Measurements from ENCODE around the gene TMEM179.
"Not testable (repeated sequence)": the region's sequence is repeated elsewhere in the genome, so short reads cannot be mapped to it uniquely, and the experiment has no call there.

The TMEM179 gene

DNA sequence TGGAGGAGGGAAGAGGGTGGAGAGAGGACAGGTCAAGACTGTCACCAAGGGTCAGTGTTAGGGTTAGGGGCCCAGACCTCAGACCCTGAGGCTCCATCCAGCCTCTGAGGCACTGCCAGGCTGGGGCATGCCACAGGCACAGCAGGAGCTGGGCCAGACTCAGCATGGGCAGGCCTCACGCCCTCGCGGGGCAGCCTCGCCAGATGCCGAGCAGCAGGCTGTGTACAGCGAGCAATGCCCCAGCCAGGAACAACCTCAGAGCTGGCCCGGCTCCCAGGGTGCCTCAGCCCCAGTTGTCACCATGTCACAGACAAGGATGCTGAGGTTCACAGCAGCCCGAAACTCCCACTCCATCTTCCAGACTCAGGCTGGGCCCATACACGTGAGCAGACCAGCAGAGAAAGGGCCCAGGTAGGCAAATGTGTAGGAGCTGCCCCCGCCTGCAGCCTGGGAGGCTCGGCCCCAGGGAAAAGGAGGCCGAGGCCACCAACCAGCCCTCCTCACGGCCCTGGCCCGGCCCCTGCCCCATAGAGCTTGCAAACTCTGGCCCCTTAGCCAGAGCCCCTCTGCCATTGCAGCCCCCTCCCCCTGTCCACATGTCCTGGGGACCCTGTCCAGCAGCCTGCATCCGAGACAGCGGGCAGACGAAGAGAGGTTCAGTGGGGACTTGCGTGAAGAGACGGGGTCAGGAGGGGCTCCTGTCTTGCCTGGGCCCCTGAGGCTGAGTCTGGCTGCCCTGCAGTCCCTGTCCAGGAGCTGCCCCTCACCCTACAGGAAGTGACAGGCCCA lies 17.5 kb downstream of the TMEM179 start:
- DNase-seq (ENCODE audit: low spot score): no peak

DNA sequence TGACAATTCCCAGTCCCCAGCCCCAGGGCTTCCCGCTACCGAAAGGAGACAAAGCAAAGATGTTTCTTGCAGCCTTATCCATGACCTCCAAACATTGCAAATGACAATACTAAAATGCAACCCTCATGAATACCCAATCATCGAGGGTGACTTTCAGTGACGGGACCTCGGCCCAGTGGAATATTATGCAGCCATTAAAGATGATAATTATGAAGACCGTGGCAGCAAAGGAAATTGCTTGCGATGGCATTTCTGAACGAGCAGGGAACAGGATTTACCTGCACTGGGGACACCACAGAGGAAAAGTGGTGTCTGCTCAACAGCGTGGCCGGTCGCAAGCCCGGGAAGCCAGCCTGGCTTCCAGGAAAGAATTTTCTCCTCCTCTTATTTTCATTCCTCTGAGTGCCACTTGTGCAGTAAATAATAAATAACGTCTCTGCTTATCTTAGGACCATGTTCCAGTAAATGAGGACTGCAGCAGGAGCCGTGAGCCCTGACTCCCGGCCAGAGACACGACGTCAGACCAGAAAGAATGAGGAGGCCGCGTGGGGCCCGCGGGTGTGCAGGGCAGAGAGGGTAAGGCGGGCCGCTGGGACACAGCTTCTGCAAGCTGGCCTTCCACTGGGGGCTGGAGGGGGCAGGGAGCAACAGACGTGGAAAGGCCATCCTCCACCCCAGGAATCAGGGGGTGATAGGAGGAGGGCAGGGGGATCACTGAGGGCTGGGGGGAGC lies 18.4 kb downstream of the TMEM179 start:
- DNase-seq (ENCODE audit: low spot score): no peak

DNA sequence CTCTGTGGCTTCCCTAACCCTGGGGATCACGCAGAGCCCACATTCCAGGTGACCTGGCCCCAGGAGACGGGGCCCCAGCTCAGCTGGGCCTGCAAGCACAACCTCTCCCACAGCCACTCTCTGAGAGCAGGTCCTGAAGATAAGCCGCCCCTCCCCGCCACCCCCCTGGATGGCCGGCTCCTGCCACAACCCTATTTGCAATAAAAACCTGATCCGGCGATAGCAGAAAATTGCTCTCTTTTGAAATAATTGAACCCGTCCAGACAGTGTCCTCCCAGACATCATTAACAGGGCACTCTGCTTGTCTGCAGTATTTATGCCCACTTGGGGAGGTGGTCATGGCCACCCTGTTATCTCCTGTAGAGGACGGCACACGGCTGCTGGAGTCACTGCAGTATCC lies 20.0 kb downstream of the TMEM179 start:
- no peak for DNase-seq (ENCODE audit: low spot score)

DNA sequence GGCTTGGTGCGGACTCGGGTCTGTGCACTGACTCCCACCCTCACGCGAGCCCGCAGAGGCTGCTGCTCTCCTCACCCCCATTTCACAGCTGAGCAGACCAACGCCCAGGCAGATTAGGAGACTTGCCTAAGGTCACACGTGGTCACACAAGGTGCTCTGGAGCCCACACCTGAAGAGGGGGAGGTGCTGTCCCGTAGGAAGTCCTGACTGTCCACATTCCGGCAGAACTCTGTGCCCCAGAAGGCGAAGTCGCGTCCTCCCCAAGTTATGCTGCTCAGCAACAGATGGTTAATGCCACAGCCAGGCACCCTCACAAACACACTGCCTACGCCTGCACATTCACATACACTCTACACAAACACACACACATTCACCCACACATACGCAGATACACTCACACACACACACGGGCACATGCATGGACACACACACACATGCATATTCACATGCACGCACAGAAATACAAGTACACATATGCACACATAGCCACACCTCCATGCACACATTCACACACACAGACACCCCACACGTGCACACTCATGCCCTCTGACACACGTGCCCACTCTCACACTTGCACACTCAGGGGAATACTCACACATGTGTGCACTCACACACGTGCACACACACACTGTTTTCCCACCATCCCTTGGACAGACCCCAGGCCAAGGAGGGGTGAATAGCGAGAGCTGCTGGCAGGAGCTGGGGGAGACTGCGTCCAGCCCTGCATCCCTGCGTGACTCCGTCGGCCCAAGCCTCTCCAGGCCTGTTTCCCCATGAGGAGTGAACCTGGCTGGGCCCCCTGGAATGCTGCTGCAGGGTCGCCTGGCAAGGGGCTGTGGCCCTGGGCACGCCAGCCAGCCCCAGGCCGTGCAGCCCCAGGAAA lies 20.9 kb downstream of the TMEM179 start:
- DNase-seq (ENCODE audit: low spot score): no peak

DNA sequence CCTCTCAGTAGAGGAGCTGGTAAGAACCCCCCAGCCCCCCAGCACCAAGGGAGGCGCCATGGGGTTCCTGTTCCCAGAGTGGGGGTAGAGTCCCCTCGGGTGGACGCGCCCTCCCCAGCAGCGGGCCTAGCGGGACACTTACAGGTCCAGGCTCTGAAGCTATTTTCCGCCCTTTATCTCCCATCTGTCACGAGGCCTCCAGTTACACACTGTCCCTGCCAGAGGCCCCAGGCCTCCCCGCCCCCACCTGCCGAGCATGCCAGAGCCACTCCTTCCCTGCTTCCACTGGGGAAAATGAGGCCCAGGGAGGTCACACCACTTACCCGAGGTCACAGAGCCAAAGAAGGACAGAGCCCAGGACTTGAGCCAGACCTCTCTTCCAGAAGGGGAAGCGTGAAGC lies 21.9 kb downstream of the TMEM179 start:
- DNase-seq (ENCODE audit: low spot score): no peak

DNA sequence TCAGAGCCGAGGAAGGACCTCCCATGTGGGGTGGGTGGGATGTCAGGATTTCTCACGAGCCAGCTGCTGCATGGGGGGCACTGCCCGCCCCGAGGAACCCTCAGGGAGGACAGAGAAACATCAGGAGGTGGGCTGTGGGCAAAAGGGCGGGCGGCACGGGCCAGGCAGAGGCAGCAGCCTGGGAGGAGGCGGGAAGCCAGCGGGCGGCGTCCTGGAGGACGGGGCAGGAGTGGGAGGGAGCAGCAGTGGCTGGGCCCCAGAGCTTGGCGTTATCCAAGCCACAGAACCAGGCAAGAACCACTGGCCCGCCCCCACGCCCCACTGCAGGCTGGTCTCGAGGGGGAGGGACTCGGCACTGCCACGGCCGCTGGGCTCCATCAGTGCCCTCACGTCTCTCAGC lies 22.6 kb downstream of the TMEM179 start:
- no peak for DNase-seq (ENCODE audit: low spot score)

DNA sequence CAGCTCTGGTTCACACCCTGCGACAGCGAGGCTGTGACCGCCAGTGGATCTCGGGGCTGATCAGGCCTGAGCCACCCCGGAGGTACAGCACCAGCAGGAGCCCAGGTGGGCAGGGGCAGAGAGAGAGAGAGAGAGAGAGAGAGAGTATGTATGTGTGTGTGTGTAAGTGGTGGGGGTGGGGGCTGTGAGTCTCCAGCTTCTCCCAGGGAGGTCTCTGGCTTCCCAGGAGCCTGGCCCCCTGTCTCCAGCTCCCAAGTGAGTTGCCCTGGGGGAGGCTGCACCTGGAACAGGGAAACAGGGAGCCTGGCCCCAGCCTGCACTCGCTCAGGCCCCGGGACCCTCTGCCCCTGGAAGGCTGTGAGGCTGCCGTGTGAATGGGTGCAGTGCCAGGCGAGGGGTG lies 23.1 kb downstream of the TMEM179 start:
- no peak for DNase-seq (ENCODE audit: low spot score)

DNA sequence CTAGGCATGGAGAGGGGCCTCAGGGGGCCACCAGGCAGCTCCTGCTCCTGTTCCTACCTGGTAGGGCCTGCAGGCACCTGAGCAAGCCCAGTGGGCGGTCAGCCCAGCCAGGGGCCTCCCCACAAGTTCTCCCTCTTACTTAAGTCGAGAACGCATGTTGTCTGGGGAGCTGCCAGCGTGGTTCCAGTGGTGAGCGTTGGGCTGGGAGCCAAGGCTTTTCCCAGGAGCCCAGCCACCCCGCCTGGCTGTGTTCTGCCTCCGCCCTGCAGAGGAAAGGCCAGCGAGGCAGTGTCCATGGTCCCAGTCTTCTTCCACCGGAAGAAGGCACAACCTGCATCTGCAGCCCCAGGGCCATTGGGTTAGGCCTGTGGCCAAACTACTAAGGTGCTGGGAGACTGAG lies 23.6 kb downstream of the TMEM179 start:
- no peak for DNase-seq (ENCODE audit: low spot score)

DNA sequence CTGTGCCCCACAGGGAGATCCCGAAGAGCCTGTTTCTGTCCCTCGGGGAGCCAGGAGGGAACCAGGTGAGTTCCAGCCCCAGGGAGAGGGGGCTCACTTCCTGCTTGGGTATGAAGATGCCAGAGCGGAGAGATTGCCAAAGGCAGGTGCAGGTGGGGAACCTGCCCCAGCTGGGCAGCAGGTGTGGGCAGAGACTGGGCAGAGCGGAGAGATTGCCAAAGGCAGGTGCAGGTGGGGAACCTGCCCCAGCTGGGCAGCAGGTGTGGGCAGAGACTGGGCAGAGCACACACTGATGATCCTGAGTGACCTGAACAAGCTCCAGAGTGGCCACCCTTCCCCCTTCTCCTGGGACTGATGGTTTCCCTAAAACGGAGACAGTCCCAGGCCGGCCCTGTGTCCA lies 24.6 kb downstream of the TMEM179 start:
- not testable (repeated sequence) for DNase-seq (ENCODE audit: low spot score)

DNA sequence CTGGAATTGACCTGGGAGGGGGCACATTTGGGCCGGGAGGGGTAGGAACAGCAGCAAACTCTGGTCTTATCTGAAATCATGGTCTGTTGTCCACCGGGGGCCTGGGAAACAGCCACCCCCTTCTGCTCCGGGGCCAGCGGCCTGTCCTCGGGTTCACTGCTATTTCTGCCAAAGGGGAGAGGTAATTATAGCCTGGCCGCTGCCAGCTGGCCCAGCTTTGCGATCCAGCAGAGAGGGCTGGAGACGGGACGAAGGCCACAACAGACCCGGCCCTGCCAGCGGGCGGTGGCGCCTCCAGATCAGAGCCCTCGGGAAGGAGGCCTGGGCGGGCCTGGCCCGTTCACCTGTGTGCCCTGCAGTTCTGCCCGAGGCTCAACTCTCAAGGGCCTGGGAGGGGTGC lies 25.1 kb downstream of the TMEM179 start, which contains the start of gene C14orf180:
Gene C14orf180 (plus strand): TSS at position 258 of the 400 bp plus-strand sequence. CDS start 6,667 bp downstream, outside the sequence.
- DNase-seq (ENCODE audit: low spot score): no peak

DNA sequence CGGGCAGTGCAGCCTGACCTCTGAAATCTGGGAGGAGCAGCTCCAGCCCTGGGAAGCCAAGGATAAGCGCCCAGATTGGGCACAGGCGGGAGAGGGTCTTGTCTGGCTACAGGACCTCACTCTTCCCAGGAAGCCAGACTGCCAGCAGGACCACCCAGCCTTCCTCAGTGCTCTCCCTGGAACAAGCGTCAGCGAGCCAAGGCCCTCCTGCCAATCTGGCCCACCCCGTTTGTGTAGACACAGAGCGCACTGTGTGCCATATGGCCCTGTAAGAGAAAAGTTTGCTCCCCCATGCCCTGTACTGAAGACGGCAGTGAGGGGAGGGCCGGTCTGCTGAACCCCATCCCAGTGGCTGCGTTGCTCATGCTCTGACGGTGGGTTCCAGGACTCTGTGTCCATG lies 26.3 kb downstream of the TMEM179 start:
- DNase-seq (ENCODE audit: low spot score): no peak

DNA sequence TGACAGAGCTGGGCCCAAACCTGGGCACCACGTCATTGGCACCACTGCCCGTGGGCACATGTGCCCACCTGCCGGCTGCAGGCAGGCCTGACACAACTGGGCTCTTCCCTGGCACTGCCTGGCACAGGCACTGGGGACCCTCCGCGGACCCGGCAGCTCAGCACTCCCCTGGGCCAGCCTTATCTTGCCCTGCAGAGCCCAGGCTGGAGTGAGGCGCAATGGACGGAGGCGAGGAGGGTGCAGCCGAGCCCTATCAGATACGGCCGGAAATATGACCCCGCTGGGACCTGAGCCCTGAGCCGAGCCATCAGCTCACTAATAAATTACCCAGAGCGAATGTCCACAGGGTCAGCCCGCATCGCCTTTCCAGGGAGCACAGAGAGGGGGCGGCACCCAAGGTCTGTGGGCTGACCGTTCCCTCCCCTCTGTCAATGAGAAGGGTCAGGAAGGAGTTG lies 26.7 kb downstream of the TMEM179 start:
- DNase-seq (ENCODE audit: low spot score): no peak

DNA sequence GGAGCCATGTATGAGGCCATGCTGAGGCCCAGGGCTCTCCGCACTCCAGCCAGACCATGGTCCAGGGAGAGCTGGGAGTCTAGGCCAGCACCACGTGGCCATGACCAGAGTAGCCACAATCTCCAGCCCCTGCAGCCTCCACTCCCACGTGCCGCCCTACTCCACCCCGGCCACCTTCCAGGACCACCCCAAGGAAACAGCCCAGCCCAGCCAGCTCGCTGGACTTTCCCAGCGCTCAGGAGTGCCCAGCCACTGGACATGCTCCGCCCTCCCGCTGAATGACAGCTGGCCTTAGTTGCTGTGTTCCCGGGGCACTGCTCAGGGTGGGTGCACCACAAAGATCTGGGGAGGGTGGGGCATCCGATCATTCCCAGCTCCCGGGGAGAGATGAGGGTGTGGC lies 27.1 kb downstream of the TMEM179 start:
- no peak for DNase-seq (ENCODE audit: low spot score)

DNA sequence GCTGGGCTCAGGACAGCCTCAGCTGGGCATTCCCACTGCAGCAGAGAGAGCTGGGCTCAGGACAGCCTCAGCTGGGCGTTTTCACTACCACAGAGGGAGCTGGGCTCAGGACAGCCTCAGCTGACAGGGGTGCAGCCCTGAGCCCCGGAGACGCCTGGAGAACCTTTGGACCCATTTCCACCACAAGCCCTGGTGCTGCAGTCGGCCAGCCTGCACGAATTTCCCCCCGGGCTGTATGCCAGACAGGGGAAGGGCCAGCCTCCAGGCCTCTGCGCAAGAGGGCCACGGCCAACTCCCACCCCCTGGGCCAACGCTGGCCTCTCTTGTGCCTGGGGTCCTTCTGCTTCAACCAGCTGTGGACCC lies 27.6 kb downstream of the TMEM179 start:
- DNase-seq (ENCODE audit: low spot score): no peak

DNA sequence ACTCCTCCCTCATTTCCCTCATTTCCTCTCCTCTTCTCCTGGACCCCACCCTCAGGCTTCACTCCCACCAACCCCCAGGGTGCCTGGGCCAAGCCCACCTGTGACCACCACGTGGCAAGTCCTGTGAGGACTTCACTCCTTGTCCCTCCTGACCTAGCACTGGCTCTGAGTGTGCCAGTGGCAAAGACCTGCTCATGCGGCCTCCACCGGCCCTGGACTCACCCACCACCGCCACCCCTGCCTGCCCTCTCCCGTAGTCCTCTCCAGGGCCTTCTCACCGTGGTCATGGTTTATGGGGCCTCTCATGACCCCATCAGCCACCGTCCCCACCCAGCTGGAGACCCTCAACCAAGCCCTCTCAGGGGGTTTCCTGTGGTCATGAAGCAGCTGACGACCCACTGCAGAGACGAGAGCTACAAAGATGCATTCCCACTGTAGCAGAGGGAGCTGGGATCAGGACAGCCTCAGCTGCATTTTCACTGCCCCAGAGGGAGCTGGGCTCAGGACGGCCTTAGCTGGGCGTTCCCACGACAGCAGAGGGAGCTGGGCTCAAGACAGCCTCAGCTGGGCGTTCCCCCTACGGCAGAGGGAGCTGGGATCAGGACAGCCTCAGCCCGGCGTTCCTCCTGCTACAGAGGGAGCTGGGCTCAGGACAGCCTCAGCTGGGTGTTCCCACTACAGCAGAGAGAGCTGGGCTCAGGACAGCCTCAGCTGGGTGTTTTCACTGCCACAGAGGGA lies 28.2 kb downstream of the TMEM179 start:
- no peak for DNase-seq (ENCODE audit: low spot score)

DNA sequence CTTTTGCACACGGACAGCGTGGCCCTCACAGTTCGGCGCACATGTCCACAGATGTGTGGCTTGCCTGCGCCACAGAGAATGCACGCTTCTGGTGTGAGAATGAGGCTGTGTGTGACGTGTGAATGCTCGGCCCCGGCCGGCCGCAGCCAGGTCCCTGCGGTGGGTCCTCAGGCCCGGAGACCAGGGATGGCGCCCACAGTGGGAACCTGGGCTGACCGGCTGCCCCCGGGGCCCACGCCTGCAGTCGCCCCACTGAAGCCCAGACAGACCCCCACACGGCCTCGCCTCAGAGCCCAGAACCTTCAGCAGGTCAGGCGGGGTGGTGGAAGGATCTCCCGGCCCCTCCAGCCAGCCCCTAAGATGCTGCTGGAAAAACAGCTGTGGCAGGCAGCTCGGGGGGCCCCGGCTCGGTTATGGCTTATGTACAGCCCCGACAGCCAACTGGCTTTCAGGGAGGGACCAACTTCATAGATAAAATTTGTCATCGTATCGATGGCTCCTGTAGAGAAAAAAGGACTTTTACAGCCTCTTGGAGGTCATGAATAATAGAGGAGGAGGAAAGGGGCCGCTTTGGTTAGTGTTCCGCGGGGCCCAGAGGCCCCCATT lies 29.5 kb downstream of the TMEM179 start:
- no peak for DNase-seq (ENCODE audit: low spot score)

DNA sequence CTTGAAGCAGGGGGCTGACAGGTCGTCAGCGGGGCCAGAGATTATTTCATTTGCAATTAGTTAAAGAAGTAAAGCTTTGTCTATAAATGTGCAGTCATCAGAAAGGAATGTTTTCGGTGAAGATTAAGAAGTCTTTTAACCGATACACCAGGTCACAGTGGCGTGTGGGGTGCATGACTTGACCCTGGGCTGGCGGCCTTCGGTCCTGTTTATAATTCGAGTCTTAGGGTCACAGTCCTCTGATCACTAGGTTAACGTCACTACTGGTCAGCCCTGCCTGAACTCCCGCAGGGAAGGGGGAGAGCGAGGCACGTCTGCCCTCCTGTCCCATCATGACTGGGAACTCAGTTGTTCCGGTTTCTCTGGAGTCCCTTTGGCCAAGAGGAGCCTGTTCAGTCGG lies 30.0 kb downstream of the TMEM179 start:
- DNase-seq (ENCODE audit: low spot score): no peak

DNA sequence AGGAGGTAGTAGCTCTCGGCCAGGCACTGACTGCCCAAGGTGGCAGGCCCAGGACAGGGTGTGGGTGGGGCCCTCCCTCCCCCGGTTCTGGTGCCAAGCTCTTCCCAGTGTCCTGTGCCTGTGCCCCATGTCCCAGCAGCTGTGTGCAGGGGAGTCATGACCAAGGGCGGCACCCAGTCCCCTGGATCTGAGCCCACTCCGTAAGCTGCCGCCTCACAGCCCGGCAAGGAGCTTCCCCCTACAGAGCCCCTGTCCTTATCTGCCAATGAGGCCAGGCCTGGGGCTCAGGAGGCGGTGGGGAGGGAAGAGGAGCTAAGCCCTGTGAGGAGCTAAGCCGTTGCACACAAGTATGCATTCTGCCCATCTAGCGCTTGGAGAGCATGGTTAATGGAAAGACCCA lies 30.6 kb downstream of the TMEM179 start:
- DNase-seq (ENCODE audit: low spot score): no peak

DNA sequence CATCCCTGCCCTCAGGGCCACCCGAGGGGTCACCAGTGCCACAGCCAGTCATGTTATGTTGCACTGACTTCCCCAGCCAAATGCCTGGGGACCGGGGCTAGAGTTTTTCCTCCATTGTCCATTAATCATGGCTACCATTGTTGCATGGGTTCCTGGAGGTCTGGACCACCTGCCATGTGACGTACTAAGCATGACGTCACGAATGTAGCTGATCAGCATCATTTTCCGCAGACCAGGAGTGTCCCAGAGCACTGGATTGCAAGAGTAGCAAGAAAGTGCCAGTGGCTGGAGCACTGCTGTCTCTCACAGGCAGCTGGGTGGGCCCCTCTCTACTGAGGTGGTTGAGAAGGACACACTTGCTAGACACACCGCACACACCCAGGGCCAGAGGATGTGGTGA lies 31.9 kb downstream of the TMEM179 start:
- DNase-seq (ENCODE audit: low spot score): no peak

DNA sequence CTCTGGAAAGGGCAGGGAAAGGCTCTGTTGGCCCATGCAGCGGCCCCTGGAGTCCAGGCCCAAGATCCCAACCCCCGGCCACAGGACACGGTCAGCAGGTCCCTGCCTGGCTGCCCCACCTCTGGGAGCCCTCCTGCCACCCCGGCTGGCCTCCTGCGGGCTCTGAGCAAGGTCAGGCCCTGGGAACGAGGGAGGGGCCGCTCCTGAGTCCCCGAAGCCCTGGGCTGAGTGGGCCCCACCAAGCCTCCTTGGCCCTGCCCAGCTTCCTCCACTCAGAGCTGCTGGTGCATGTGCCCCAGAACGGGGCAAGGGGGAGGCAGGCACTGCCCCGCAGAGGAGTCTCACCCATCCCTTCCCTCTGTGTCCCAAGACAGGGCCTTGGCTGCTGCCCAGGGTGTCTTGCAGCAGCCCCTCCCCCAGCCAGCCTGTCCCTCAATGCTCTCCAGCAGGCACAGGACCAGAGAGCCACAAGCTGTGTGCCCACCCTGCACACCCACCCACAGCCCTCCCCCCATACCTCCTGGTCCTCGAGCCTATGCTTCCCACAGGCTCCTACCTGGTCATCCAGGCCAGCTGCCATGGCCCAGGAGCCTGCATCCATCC lies 32.4 kb downstream of the TMEM179 start:
- no peak for DNase-seq (ENCODE audit: low spot score)

DNA sequence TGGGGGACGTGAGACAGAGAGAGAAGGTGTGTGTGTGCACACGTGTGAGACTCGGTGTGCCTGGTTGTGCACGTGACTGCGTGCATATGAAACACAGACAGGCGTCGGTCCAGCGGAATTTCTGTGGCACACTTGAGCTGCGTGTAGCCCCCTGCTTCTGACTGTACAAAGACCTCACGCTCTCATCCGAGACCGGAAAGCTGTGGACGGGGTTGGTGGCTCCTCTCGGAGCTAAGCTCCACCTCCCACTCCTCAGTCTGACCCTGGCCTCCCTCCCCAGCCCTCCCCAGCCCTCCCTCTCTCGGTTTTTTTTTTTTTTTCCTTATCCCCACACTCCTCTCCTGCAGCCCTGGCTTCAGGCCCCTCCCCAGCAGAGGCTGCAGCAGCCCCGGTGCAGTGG lies 33.3 kb downstream of the TMEM179 start:
- DNase-seq (ENCODE audit: low spot score): no peak
